IgD-negative memory B cell (primary cell): ENCODE data around the gene EPB41. TPM values are rescaled to one million over a fixed set of nuclear protein-coding genes. Genes with fewer than 3 reads are reported as not detected.
"Not testable (repeated sequence)": the region's sequence is repeated elsewhere in the genome, so short reads cannot be mapped to it uniquely, and the experiment has no call there.

Source experiments
- H3K27ac Mint-ChIP-seq, 3 donors: one replicate each; pipeline ENCODE4 v1.8.0; 2020 to 2022; ENCODE audit warnings: mild to moderate bottlenecking in 3 of 3, mixed read lengths in 3 of 3, moderate library complexity in 1 of 3
- H3K27me3 Mint-ChIP-seq: one replicate; pipeline ENCODE4 v1.8.0; 2021; ENCODE audit warnings: mixed read lengths
- H3K36me3 Mint-ChIP-seq: one replicate; pipeline ENCODE4 v1.8.0; 2020; ENCODE audit warnings: mild to moderate bottlenecking, mixed read lengths
- H3K4me1 Mint-ChIP-seq, 3 donors: one replicate each; pipeline ENCODE4 v1.8.0; 2020 to 2022; ENCODE audit warnings: mixed read lengths in 3 of 3, mild to moderate bottlenecking in 1 of 3
- H3K4me3 Mint-ChIP-seq, 4 donors: one replicate each; pipeline ENCODE4 v1.8.0; 2020 to 2022; ENCODE audit warnings: mild to moderate bottlenecking in 4 of 4, mixed read lengths in 4 of 4, moderate library complexity in 3 of 4
- H3K9me3 Mint-ChIP-seq, 3 donors: one replicate each; pipeline ENCODE4 v1.8.0; 2020 to 2021; ENCODE audit warnings: mixed read lengths in 3 of 3, mild to moderate bottlenecking in 1 of 3
- polyA plus RNA-seq: library from polyadenylated mRNA; unstranded; fragments of 300-500 nt; fragmentation: Illumina TruSeq; gene quantifications from one replicate; pipeline ENCODE4 v1.2.3, GENCODE V29; 2021

Gene EPB41
- polyA plus RNA-seq, 1 donor from 2014 or later, result 78.9 TPM

DNA sequence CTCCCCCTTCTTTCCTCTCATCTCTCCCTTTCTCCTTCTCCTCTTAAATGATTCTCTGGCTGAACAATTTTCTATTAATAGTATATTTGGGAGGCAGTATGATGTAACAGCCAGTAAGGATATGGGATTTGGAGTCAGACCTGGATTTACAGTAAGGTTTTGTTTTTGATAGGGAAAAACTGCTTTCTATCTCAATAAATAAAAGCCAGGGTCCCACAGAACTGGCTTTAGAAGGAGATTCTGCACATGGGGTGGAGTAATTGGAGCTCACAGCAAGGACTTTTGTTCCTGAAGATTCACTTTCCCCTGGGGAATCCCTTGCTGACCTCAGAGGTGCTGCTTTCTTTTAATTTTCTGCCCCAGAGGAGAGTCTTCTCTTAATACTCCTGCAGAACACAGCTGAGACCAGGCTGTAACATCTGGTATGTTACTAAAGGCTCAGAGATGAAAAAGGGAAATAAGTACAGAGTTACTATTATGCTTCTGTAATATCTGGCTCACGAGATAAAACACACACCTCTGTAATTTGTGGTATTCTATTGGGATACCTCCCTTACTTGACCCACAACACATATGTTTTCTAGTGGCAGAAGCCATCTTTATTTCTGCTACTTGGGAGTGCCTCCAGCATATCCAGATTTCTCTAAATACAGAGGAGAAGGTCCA, 13.4 kb downstream of the EPB41 start:
- Mint-ChIP-seq H3K27me3 (no peaks in the 10 kb centered on the region), H3K36me3 (peaks cover 2% of the 10 kb centered on the region), H3K4me1 (peaks cover 30 to 53% (median 52%) of the 10 kb centered on the region in 3 donors), H3K9me3 (no peaks in the 10 kb centered on the region), H3K27ac (peak overlapping the region; percentile 51 to 96 (median 64)), H3K4me3 (peak overlapping the region; percentile 59 to 94 (median 82))

DNA sequence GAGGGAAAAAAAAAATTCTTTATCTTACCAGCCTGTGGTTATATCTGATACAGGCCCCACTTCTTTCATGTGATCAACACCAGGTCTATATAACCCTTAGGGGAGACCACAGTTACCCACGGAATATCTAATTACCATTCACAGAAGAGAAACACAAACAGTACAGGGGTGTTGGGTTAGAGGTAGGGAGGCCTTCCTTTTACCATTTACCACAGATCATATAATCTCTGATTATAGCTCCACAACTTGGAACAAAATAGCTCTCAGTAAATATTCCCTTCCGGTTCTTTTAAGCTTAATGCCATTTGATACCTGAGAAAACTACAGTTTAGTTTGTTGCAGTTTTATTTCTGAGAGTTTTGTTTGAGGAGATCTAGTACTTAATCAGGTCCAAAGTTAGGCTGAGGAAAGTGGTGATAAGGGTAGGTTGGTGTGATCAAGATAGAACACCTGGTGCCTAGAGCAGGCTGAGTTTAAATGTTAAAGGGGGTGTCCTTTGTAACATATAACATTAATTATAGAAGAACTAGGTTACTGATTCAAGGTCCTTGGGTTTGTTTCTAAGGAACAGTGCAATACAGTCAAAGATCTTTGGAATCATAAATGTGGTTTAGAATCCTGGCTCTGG, 14.1 kb downstream of the EPB41 start:
- Mint-ChIP-seq H3K36me3 (peaks cover 1% of the 10 kb centered on the region), H3K4me3 (peak overlapping the region; percentile 59 to 94 (median 82)), H3K4me1 (peaks cover 32 to 55% (median 52%) of the 10 kb centered on the region in 3 donors), H3K27me3 (no peaks in the 10 kb centered on the region), H3K9me3 (no peaks in the 10 kb centered on the region), H3K27ac (peak overlapping the region; percentile 51 to 96 (median 64))

DNA sequence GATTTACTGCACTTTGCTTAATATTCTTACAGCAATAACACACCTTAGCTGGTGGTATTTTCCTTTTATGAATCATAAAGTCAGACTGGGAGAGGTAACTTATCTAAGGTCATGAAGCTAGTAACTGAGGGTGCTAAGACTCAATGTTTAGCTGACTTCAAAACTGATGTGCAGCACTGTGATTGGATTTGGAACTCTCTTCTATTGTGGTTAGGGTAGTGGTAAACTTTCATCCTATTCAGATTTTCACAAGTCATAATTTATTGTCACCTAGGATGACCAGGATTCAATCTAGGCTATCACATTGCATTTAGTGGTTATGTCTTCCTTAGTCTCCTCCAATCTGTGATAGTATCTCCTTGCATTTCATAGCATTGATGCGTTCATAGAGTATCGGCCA, 18.9 kb downstream of the EPB41 start:
- H3K27me3 Mint-ChIP-seq, result no peaks in the 10 kb centered on the region
- H3K4me3 Mint-ChIP-seq, result peak overlapping the region in 2 of 4 donors; percentile 5 to 26
- peaks cover 37 to 55% (median 40%) of the 10 kb centered on the region in 3 donors for H3K4me1 Mint-ChIP-seq
- H3K36me3 Mint-ChIP-seq, result no peaks in the 10 kb centered on the region
- peaks cover 0 to 2% (median 0%) of the 10 kb centered on the region in 3 donors for H3K9me3 Mint-ChIP-seq
- H3K27ac Mint-ChIP-seq, result peak overlapping the region in 2 of 3 donors; percentile 17 to 64

DNA sequence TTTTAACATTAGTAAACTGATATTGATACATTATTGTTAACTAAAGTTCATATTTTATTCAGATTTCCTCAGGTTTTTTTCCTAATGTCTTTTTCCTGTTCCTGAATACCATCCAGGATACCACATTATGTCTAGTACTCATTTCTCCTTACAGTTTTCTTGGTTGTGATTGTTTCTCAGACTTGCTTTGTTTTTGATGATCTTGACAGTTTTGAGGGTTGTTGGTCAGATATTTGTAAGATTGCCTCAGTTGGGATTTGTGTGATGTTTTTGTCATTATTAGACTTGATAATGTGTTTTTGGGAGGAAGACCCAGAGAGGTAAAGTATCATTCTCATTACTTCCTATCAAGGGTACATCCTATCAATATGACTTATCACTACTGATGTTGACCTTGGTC, 19.5 kb downstream of the EPB41 start:
- Mint-ChIP-seq H3K27ac (peak overlapping the region in 2 of 3 donors; percentile 17 to 92), H3K27me3 (no peaks in the 10 kb centered on the region), H3K36me3 (no peaks in the 10 kb centered on the region), H3K4me1 (peaks cover 31 to 51% (median 34%) of the 10 kb centered on the region in 3 donors), H3K9me3 (peaks cover 0 to 2% (median 0%) of the 10 kb centered on the region in 3 donors), H3K4me3 (peak overlapping the region in 1 of 4 donors; percentile 5)

DNA sequence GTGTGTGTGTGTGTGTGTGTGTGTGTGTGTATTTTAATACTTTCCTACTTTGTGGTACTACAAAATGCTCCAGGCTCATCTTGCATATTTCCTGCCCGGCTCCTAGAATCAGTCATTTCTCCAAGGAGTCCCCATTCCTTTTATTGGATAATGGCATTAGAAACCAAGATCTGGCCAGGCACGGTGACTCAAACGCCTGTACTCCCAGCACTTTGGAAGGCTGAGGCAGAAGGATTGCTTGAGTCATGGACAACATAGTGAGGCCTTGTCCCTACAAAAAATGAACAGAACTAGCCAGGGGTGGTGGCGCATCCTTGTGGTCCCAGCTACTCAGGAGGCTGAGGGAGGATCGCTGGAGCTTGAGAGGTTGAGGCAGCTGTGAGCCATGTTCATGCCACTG, 20.3 kb downstream of the EPB41 start:
- H3K4me3 Mint-ChIP-seq, result peak overlapping the region in 2 of 4 donors; percentile 57 to 72
- peak overlapping the region in 1 of 3 donors; percentile 53 for H3K27ac Mint-ChIP-seq
- H3K36me3 Mint-ChIP-seq, result no peaks in the 10 kb centered on the region
- no peaks in the 10 kb centered on the region for H3K27me3 Mint-ChIP-seq
- peaks cover 0 to 2% (median 0%) of the 10 kb centered on the region in 3 donors for H3K9me3 Mint-ChIP-seq
- H3K4me1 Mint-ChIP-seq, result peaks cover 31 to 54% (median 34%) of the 10 kb centered on the region in 3 donors

DNA sequence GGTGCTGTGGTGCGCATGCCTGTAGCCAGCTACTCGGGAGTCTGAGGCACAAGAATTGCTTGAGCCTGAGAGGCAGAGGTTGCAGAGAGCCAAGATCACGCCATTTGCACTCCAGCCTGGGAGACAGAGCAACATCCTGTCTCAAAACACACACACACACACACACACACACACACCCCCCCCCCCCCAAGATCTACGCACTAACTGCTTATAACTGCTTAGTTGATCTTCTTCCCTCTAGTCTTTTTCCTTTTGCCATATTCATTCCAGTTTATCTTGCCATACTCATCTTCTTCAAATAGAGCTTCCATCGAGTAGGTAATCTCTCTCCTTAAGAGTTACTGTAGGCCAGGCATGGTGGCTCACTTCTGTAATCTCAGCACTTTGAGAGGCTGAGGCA, 20.9 kb downstream of the EPB41 start:
- Mint-ChIP-seq H3K27ac (peak overlapping the region in 2 of 3 donors; percentile 51 to 81), H3K36me3 (peaks cover 4% of the 10 kb centered on the region), H3K4me1 (peaks cover 31 to 55% (median 36%) of the 10 kb centered on the region in 3 donors), H3K9me3 (peaks cover 0 to 2% (median 0%) of the 10 kb centered on the region in 3 donors), H3K4me3 (peak overlapping the region in 2 of 4 donors; percentile 5 to 72), H3K27me3 (no peaks in the 10 kb centered on the region)

DNA sequence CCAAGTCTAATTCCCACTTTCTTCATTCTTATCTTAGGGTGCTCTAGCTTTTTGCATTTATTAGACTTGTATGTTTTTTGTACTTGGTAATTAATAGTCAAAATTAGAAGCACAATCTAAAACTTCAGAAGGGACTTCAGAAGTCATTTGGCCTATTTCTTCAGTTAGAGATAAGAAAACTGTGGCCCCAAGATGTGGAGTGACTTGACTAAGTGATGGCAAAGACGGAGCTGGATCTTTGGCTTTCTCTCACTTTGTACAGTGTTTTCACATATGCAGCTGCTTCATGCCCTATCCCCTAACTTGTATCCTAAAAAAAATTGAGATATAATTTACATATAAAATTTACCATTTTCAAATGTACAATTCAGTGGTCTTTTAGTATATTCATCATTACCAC, 21.7 kb downstream of the EPB41 start:
- Mint-ChIP-seq H3K9me3 (peaks cover 0 to 2% (median 0%) of the 10 kb centered on the region in 3 donors), H3K4me3 (peak overlapping the region in 2 of 4 donors; percentile 5 to 19), H3K4me1 (peaks cover 32 to 57% (median 41%) of the 10 kb centered on the region in 3 donors), H3K27ac (peak overlapping the region; percentile 16 to 81 (median 51)), H3K36me3 (peaks cover 4% of the 10 kb centered on the region), H3K27me3 (no peaks in the 10 kb centered on the region)

DNA sequence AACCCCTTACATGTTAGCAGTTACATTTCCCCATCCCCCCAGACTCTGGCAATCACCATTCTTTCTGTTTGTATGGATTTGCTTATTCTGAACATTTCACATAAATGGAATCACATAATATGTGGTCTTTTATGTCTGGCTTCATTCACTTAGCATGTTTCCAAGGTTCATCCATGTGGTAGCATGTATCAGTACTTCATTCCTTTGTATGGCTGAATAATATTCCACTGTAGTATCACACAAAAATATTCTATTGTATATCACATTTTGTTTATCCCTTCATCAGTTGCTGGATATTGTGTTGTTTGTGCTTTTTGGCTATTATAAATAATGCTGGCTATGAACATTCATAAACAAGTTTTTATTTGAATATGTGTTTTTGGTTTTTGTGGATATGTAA, 22.2 kb downstream of the EPB41 start:
- Mint-ChIP-seq H3K27me3 (no peaks in the 10 kb centered on the region), H3K4me3 (no peak overlapping the region), H3K27ac (no peak overlapping the region)

DNA sequence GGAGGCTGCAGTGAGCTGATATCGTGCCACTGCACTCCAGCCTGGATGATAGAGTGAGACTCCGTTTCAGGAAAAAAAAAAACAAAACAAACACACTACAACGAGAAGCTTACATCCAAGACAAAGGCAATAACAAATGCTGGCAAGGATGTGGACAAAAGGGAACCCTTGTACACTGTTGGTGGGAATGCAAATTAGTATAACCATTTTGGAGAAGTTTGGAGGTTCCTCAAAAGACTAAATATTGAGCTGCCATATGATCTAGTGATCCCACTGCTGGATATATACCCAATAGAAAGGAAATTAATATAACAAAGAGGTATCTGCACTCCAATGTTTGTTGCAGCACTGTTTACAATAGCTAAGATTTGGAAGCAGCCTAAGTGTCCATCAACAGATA, 29.2 kb downstream of the EPB41 start:
- H3K4me3 Mint-ChIP-seq, H3K27me3 Mint-ChIP-seq, H3K27ac Mint-ChIP-seq, H3K9me3 Mint-ChIP-seq, H3K36me3 Mint-ChIP-seq: not testable (repeated sequence)
- peaks cover 30 to 42% (median 38%) of the 10 kb centered on the region in 3 donors for H3K4me1 Mint-ChIP-seq

More for the DNA sequence above, 22.2 kb downstream of the EPB41 start:
- Mint-ChIP-seq H3K36me3 (peaks cover 4% of the 10 kb centered on the region), H3K9me3 (peaks cover 0 to 2% (median 0%) of the 10 kb centered on the region in 3 donors), H3K4me1 (peaks cover 34 to 59% (median 44%) of the 10 kb centered on the region in 3 donors)

DNA sequence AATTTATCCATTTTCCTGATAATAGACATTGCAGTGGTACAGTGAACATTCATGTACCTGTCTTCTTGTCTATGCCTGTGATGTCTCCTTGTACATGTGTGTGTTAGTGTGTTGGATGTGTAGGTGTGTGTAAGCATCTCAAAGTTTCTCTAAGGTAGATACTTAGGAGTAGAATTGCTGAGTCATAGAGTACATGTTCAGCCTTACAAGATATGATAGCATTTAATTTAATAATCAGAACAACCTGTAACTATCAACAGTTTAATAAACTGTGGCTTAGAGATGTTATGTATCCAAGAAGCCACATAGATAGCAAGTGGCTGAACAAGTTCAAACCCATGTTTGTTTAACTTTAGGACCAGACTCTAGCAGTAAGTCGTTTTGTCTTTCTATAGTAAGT, 35.6 kb downstream of the EPB41 start:
- H3K36me3 Mint-ChIP-seq, result no peaks in the 10 kb centered on the region
- H3K9me3 Mint-ChIP-seq, result no peaks in the 10 kb centered on the region
- H3K27ac Mint-ChIP-seq, result no peak overlapping the region
- H3K4me1 Mint-ChIP-seq, result peaks cover 17 to 26% (median 22%) of the 10 kb centered on the region in 3 donors
- H3K4me3 Mint-ChIP-seq, result no peak overlapping the region
- H3K27me3 Mint-ChIP-seq, result no peaks in the 10 kb centered on the region

DNA sequence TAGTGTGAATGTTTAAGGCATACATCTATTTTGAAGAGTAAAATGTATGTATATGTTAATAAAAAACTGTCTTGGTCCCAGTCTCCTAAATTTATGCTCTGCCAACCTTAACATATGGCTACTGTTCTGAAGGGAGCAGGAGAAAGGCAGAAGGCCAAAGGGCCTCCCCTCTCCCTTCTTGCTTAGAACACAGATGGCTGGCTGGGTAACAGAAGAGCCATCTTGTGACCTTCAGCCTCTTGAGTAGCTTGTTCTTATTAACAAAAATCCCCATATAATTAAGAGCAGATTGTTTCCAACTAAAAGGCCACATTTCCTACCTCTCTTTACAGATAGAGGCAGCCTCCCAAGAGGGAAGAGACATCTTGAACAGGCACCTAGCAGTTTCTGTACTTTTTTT, 36.1 kb downstream of the EPB41 start:
- Mint-ChIP-seq H3K27ac (no peak overlapping the region), H3K36me3 (peaks cover 2% of the 10 kb centered on the region), H3K27me3 (no peaks in the 10 kb centered on the region), H3K9me3 (no peaks in the 10 kb centered on the region), H3K4me3 (no peak overlapping the region), H3K4me1 (peaks cover 18 to 23% (median 20%) of the 10 kb centered on the region in 3 donors)

DNA sequence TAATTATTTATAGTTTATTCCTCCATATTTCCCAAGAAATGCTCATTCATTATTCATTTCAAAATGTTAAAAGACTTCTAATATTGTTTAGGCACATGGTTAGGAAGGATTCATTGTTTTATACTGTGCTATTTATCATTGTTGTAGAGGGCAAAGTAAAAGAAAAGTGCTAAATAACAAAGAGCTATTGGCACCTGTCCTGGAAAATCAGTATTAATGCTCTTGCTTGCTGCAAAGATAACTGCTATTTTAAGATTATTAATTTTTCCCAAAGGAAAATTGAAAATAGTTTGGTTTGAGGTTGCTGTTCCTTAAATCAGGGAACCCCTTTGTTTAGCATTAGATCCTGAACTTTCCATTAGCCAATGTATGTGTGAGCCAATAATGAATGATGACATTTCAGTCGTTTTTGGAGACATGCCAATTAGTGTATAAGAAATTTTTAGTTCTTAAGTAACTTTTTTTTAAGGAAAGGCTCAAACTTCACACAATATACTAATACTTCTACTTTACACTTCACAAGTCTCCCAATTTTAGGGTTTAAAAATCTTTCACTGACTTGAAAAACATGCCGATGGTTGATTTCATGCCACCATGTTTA, 39.9 kb downstream of the EPB41 start:
- Mint-ChIP-seq H3K4me1 (peaks cover 23 to 39% (median 35%) of the 10 kb centered on the region in 3 donors), H3K9me3 (no peaks in the 10 kb centered on the region)

DNA sequence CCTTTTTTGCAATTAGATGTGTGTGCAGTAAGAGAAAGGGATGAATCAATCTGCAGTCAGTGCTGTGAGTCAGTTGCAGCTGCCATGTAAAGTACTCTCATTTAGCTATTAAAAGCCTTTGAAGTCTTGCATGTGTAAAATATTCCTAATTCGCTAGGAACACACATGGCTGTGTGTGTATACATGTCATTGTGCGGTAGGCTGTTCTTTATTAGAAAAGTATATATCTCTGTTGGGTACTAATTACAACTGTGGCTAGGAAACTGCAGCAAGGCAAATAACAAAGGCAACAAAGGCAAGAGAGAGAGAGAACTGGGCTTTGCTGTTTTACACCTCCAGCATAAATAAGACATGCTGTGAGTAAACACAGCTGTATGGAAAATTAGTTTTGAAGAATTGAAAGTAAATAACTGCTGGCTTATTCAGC, 41.7 kb downstream of the EPB41 start:
- H3K36me3 Mint-ChIP-seq, result peaks cover 8% of the 10 kb centered on the region
- peaks cover 26 to 35% (median 34%) of the 10 kb centered on the region in 3 donors for H3K4me1 Mint-ChIP-seq
- no peak overlapping the region for H3K4me3 Mint-ChIP-seq
- H3K27me3 Mint-ChIP-seq, result no peaks in the 10 kb centered on the region
- H3K27ac Mint-ChIP-seq, result no peak overlapping the region
- no peaks in the 10 kb centered on the region for H3K9me3 Mint-ChIP-seq

More for the DNA sequence above, 39.9 kb downstream of the EPB41 start:
- Mint-ChIP-seq H3K36me3 (peaks cover 8% of the 10 kb centered on the region), H3K27me3 (no peaks in the 10 kb centered on the region), H3K27ac (no peak overlapping the region), H3K4me3 (no peak overlapping the region)

DNA sequence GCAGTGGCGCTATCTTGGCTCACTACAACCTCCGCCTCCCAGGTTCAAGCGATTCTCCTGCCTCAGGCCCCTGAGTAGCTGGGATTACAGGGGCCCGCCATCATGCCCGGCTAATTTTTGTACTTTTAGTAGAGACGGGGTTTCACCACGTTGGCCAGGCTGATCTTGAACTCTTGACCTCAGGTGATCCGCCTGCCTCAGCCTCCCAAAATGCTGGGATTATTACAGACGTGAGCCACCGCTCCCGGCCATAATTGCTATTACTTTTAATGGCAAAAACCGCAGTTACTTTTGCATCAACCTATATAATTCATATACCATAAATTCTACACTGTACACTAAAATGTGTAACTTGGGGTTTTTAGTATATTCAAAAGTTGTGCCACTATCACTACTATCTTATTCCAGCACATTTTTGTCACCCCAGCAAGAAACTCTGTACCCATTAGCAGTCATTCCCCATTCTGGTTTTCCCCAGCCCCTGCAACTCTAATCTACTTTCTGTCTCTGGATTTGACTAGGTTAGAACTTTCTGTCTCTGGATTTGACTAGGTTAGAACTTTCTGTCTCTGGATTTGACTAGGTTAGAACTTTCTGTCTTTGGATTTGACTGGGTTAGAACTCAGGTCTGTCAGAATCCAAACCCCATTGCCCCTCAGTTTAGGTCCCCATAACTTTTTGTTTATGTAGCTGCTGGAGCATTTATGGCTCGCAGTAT, 47.9 kb downstream of the EPB41 start:
- not testable (repeated sequence) for H3K9me3 Mint-ChIP-seq, H3K27me3 Mint-ChIP-seq, H3K36me3 Mint-ChIP-seq, H3K27ac Mint-ChIP-seq
- Mint-ChIP-seq H3K4me3 (peak overlapping the region in 2 of 4 donors; percentile 5 to 89), H3K4me1 (peaks cover 44 to 52% (median 48%) of the 10 kb centered on the region in 3 donors)
